ENCODE data around the gene ARHGAP12. TPM values are rescaled to one million over a fixed set of nuclear protein-coding genes. Genes with fewer than 3 reads are reported as not detected.
"Not testable (repeated sequence)": the region's sequence is repeated elsewhere in the genome, so short reads cannot be mapped to it uniquely, and the experiment has no call there.

The ARHGAP12 gene
- total RNA-seq: 44.3 and 50.5 TPM in 2 replicates

DNA sequence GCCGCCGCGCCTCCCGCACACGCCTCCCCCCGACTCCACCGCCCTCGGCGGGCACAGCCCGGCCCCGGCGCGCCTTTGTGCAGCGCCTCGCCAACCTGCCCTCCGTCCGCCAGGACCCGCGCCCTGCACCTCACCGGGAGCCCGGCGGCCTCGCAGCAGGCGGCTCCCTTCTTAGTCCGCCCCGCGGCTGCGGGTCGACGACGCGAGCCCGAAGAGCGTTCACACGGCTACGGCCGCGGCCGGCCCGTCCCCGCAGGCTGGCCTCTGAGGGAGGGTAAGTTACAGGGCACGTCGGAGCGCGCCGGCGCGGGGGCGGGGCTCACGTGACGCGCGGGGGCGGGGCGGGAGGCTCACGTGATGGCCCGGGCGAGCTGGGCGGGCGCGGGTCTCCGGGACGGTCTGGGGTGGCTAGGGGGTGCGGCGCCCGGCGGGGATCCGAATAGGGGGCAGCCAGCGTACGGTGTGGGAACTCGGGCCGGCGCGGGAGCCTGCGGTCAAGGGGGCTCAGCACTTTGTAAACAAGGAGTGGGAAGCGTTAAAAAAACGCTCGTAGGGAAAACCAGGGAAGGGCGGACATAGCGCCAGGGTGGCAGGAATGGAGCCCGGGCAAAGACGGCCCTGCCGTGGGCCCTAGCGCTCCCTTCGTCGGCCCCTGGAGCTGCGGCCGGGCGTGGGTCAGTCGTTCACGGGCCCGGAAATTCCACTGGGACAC lies at the start of gene ARHGAP12:
Gene ARHGAP12 (minus strand): TSS at position 283 of the 712 bp plus-strand sequence. CDS start 19,976 bp downstream, outside the sequence.
- no peak for DNase-seq (ENCODE audit: low read depth)

DNA sequence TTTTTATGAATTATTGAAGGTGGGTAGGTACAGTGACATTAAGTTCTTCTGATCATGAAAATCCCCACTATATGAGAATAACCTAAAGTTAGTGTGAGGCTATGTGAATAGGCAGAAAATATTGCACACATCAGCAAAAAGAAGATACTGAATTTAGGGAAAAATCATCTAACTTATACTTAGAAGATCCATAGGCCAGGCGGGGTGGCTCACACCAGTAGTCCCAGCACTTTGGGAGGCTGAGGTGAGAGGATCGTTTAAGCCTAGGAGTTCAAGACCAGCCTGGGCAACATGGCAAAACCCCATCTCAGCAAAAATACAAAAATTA lies 49.5 kb upstream of the ARHGAP12 start:
- DNase-seq (ENCODE audit: low read depth): no peak

GRCh38 chr10:31977440-31978155 lies 49.0 kb upstream of the ARHGAP12 start:
- peak; percentile 91 for DNase-seq (ENCODE audit: low read depth)

DNA sequence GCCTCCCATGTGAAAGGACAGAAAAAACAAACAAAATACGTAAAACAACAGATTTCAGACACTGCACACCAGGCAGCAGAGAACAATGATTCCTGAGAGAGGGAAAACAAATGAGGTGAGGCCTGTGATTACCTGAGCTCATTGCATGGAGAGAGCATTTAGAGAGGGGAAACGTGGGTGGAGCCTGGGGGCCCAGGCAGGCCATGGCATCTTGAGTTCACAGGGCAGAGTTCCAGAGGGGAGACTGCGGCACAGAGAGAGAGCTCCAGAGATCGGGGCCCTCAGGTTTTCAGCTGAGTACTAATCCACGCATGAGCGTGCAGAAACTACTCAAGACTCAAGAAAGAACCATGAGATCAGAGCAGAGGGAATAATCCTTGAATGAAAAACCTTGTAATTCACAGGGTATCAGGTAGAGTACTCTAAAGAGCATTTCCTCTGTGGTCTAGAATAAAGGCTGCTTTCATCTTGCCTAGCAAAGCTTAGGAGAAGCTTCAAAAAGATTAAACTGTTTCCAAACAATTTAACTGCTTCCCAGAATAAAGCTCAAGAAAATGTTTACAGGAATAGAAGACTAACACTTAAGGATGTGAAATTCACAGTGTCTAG lies 46.6 kb upstream of the ARHGAP12 start:
- no peak for DNase-seq (ENCODE audit: low read depth)

DNA sequence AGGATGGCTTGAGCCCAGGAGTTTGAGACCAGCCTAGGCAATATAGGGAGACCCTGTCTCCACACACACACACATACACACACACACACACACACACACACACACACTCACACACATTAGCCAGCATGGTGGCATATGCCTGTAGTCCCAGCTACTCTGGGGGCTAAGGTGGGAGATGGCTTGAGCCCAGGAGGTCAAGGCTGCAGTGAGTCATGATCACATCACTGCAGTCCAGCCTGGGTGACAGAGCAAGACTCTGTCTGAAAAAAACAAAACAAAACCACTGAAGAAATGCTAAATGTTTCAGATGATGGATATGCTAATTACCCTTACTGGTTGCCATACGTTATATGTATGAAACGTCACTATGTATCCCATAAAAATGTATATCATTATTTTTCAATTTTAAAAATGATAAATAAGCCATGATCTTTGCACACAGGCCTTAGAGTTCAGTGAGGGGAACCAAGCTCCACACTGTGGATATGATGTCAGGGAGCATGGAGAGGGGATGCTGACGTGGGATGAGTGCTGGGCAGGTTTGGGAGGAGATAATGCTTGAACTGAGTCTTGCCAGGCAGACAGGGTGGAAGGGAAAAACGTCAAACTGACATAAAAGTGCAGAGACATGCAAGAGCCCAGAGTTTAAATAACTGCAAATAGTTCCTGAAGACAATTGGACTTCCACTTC lies 45.9 kb upstream of the ARHGAP12 start:
- peak; percentile 40 for DNase-seq (ENCODE audit: low read depth)

GRCh38 chr10:31972519-31973041 lies 43.9 kb upstream of the ARHGAP12 start:
- DNase-seq (ENCODE audit: low read depth): no peak

DNA sequence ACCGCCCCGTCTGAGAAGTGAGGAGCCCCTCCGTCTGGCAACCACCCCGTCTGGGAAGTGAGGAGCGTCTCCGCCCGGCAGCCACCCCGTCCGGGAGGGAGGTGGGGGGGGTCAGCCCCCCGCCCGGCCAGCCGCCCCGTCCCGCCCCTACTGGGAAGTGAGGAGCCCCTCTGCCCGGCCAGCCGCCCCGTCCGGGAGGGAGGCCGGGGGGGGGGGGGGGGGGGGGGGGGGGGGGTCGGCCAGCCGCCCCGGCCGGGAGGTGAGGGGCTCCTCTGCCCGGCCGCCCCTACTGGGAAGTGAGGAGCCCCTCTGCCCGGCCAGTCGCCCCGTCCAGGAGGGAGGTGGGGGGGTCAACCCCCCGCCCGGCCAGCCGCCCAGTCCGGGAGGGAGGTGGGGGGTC lies 41.2 kb upstream of the ARHGAP12 start:
- not testable (repeated sequence) for DNase-seq (ENCODE audit: low read depth)

GRCh38 chr10:31963589-31963980 lies 35.0 kb upstream of the ARHGAP12 start:
- DNase-seq (ENCODE audit: low read depth): no peak

DNA sequence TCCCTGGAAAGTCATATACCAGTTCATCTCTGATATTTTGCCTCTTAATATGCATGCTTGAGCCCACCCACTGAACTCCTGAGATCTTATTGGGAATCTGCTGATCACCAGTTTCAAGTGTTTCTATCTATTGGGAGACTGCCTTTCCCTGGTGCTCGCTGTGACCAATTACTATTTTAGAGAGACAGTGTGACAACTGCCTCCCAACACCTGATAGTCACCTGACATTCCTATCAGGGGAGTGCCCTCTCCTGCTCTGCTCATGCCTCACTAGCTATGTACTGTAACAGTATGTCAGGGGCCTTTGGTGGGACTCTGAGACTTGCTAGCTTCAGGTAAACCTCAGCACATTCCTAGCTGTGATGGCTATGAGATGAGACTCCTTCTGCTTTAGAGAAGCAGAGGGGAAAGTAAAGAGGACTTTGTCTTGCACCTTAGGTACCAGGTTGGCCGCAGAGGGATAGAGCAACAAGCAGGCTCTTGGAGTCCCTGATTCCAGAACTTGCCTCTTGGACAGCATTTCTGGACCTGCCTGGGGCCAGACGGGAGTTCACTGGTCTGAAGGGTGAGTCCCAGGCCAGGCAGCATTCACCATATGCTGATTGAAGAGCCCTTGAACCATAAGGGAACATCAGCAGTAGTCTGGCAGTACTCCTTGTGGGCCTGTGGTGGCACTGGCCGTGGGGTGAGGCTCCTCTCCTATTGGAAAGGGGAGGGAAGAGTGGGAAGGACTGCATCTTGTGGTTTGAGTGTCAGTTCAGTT lies 34.4 kb upstream of the ARHGAP12 start:
- DNase-seq (ENCODE audit: low read depth): no peak

DNA sequence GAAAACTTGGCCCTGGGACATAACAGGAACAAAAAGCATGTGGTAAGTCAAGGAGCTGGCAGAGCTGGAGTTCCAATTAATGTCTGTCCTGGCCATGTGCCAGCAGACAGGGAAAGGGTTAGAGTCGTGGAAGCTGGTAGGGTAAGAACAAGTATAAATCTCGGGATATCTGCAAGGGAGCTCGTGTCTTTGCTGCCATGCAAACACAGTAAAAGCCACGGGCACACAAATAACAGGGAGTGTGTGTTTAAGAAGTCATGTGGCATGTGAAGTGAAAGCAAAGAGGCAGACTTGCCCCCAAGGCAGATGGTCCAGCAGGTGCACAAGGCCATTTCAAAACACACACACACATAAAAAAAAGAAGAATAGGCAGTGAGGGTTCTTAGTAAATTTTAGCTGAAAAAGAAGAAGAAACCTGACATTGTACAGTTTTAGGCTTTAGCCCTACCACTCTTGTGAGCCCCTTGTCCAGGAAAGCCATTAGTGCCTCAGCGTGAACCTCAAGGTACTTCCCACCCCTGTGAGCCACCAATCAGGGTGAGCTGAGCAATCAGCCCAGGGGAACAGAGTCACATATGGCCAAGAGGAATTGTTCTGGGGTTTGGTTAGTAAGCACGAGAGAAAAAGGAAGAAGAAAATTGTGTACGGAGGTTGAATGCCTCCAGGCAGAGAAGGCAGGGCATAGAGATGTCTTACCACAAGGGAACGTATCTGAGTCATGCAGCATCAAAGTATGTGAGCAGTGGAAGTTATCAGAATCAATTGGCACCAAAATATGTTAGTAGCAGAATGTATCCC lies 32.8 kb upstream of the ARHGAP12 start:
- DNase-seq (ENCODE audit: low read depth): peak; percentile 72

GRCh38 chr10:31959461-31960173 lies 31.0 kb upstream of the ARHGAP12 start:
- no peak for DNase-seq (ENCODE audit: low read depth)

- DNase-seq (ENCODE audit: low read depth): no peak
Measured at GRCh38 chr10:31958856-31959255, 30.2 kb upstream of the ARHGAP12 start.

GRCh38 chr10:31956200-31956946 lies 27.7 kb upstream of the ARHGAP12 start:
- DNase-seq (ENCODE audit: low read depth): no peak

- no peak for DNase-seq (ENCODE audit: low read depth)
Measured at GRCh38 chr10:31954410-31955191, 26.0 kb upstream of the ARHGAP12 start.

GRCh38 chr10:31953480-31953879 lies 24.8 kb upstream of the ARHGAP12 start:
- DNase-seq (ENCODE audit: low read depth): no peak

DNA sequence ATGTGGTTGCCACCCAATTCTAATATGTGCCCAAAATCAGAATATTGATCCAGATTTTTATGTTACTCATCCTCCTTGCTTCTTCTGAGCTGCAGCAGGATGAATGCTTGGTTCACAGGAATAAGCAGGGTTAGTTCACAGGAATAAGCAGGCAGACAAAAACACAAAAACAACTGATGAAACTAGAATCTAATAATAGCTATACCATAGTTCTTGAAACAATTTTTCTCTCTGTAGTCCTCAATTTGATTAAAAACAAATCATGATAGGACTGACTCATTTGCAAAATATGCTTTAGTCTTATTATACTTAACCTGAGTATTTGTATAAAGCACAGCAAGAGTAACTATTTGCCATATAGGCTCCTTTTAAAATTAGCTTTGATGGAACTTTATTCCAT lies 24.4 kb upstream of the ARHGAP12 start:
- no peak for DNase-seq (ENCODE audit: low read depth)

DNA sequence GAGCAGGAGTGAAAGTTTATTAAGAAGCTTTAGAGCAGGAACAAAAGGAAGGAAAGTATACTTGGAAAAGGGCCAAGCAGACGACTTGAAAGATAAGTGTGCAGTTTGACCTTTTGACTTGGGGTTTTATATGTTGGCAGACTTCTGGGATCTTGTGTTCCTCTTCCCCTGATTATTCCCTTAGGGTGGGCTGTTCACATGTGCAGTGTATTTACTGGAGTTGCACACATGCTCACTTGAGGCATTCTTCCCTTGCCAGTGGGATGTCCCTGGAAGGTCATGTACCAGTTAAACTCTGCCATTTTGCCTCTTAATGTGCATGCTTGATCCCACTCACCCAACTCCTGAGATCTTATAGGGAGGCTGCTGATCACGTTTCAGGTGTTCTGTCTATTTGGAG lies 23.4 kb upstream of the ARHGAP12 start:
- no peak for DNase-seq (ENCODE audit: low read depth)

DNA sequence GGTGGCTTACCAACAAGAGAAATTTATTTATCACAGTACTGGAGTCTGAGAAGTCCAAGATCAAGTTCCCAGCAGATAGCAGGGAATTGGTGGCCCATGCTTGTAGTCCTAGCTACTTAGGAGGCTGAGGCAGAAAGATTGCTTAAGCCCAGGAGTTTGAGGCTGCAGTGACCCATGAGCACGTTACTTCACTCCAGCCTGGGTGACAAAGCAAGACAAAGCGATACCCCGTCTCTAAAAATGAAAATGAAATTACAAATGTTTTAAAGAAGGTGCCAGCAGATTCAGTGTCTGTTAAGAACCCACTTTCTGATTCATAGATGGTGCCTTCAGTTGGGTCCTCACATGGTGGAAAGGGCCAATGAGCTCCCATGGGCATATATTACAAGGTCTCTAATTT lies 20.6 kb upstream of the ARHGAP12 start:
- no peak for DNase-seq (ENCODE audit: low read depth)
